HFF-Myc (cell line): Measurements from ENCODE around the gene NEK4.

Source experiments
- DNase-seq: peaks from one replicate; pipeline ENCODE4 v3.0.0-alpha.2; 2011; ENCODE audit warnings: low read depth; ENCODE audit errors: extremely low read depth
- H3K4me3 ChIP-seq: replicated peaks from 2 replicates; pipeline ENCODE4 v1.5.1; 2011; ENCODE audit warnings: low read depth, mild to moderate bottlenecking, control low read depth, low read length
- TF ChIP-seq, protein P1 (sequence below): IDR thresholded peaks from 2 replicates; pipeline ENCODE4 v1.5.1; 2012; ENCODE audit warnings: mild to moderate bottlenecking, low read depth, low read length, control low read depth; ENCODE audit errors: missing control alignments

Gene NEK4

GRCh38 chr3:52794612-52795099, 23.9 kb upstream of the NEK4 start, which contains the start of gene ITIH3:
ITIH3 (plus strand) TSS chr3:52794796; CDS start chr3:52794804, 8 bp downstream.
- no peak for DNase-seq
- TF ChIP-seq, protein P1, sequence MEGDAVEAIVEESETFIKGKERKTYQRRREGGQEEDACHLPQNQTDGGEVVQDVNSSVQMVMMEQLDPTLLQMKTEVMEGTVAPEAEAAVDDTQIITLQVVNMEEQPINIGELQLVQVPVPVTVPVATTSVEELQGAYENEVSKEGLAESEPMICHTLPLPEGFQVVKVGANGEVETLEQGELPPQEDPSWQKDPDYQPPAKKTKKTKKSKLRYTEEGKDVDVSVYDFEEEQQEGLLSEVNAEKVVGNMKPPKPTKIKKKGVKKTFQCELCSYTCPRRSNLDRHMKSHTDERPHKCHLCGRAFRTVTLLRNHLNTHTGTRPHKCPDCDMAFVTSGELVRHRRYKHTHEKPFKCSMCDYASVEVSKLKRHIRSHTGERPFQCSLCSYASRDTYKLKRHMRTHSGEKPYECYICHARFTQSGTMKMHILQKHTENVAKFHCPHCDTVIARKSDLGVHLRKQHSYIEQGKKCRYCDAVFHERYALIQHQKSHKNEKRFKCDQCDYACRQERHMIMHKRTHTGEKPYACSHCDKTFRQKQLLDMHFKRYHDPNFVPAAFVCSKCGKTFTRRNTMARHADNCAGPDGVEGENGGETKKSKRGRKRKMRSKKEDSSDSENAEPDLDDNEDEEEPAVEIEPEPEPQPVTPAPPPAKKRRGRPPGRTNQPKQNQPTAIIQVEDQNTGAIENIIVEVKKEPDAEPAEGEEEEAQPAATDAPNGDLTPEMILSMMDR, result no peak
- H3K4me3 ChIP-seq, result no peak within 1 kb of the TSS

DNA sequence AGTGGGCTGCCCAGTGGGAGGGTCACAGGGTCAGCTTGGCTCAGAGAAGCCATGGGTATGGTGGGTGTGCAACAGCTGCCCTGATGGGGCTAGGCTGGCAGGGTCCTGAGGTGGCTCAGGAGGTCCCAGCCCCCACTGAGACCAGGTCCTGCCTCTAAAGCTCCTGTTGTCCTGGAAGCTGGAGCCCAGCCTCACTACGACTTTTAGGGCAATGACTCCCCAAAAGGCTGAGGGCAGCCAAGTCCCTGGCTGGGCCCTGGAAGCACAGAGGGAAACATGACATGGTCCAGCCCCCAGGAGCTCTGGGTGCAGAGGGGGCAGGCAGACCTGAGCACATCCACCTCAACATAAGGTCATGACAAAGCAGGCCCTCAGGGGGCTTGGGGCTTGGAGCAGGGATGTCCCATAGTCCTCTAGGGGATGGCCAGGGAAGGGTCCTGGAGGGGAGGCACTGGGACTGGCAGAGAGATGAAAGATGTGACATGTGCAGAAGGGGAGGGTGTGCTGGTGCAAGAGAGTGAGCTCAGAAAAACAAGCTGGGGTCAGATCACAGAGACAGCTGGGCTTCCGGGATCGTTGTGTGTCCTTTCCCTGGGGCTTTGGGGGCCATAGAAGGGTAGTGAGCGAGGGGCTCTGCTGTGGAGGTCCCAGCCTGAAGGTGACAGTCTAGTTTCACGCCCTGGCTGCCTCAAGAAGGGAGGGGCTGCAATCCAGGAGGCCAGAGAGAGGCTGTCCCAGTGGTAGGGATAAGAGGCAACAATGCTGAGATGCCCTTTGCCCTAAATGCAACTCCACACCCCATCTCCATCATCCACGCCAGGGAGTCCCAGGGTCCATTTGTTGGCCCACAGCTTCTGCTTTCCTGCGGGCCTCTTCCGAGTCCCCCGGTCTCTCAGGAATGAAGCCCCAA, 23.2 kb upstream of the NEK4 start:
- DNase-seq, result no peak
- TF ChIP-seq, protein P1, result no peak
- H3K4me3 ChIP-seq, result no peak overlapping the region

- DNase-seq, result no peak
- TF ChIP-seq, protein P1, result no peak
- H3K4me3 ChIP-seq, result no peak overlapping the region
These were observed 22.4 kb upstream of the NEK4 start for GRCh38 chr3:52792961-52793695.

GRCh38 chr3:52792413-52792812, 21.7 kb upstream of the NEK4 start:
- H3K4me3 ChIP-seq, result no peak overlapping the region
- no peak for DNase-seq
- TF ChIP-seq, protein P1, result peak; percentile 28

GRCh38 chr3:52791928-52792327, 21.2 kb upstream of the NEK4 start:
- no peak overlapping the region for H3K4me3 ChIP-seq
- DNase-seq, result no peak
- TF ChIP-seq, protein P1, result no peak

DNA sequence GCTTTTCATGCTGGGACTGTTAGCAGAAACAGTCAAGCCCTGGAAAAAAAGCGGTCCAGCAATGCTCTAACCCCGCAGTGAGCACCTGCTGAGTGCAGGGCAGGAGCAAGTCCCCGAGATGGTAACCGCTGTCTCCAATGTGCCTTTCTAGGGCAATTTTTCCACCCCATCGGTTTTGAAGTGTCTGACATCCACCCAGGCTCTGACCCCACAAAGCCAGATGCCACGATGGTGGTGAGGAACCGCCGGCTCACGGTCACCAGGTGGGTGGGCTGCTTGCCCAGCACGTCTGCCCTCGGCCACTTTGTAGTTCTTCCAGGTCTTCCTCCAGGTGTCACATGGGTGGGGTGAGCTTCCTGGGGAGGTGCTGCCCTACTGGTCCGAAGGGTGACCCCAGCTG, 20.6 kb upstream of the NEK4 start:
- TF ChIP-seq, protein P1, result no peak
- H3K4me3 ChIP-seq, result no peak overlapping the region
- no peak for DNase-seq
